ENCODE data around the gene ITGBL1. TPM values are rescaled to one million over a fixed set of nuclear protein-coding genes. Genes with fewer than 3 reads are reported as not detected.

The ITGBL1 gene
- total and polyA plus RNA-seq, 2 of the 4 experiments (the other 2 are of a cell fraction) = 22.2 to 24.2 TPM

- Histone ChIP-seq H3K36me3 (ENCODE audit: control insufficient read depth, insufficient read depth, low read length) (no peaks in the 10 kb centered on the region), H3K4me3 (ENCODE audit: insufficient read depth, low read depth, low read length) (no peak overlapping the region), H3K4me2 (ENCODE audit: low read depth, low read length) (no peak overlapping the region), H2BK20ac (ENCODE audit: low read depth, low read length) (no peak overlapping the region), H4K5ac (ENCODE audit: low read depth, low read length) (no peak overlapping the region), H3K9me1 (ENCODE audit: insufficient read depth, low read length) (no peaks in the 10 kb centered on the region), H2AK5ac (ENCODE audit: low read depth, low read length) (no peak overlapping the region), H4K91ac (ENCODE audit: insufficient read depth, low read depth, low read length) (no peak overlapping the region), H4K8ac (ENCODE audit: low read depth in 2 of 2, low read length in 2 of 2) (no peak overlapping the region), H3K9me3 (ENCODE audit: control insufficient read depth, insufficient read depth, low read length) (no peaks in the 10 kb centered on the region), H3K18ac (ENCODE audit: low read depth, low read length) (no peak overlapping the region), H3K4ac (ENCODE audit: low read depth, low read length) (no peak overlapping the region), H2AK9ac (replicated peaks; ENCODE audit: low read depth, low read length, poor library complexity) (no peak overlapping the region), H4K20me1 (ENCODE audit: insufficient read depth, low read length) (no peaks in the 10 kb centered on the region), H3K9ac (ENCODE audit: low read depth, low read length) (no peak overlapping the region), H2BK120ac (ENCODE audit: low read depth, low read length) (no peak overlapping the region), H3K27ac (ENCODE audit: insufficient read depth, low read length) (no peak overlapping the region), H3K56ac (ENCODE audit: extremely low read depth, insufficient read depth, low read length) (no peak overlapping the region), H3K27me3 (ENCODE audit: control insufficient read depth, insufficient read depth, low read length) (no peaks in the 10 kb centered on the region), H3K14ac (replicated peaks; ENCODE audit: low read depth, low read length) (no peak overlapping the region), H3K4me1 (ENCODE audit: control insufficient read depth, insufficient read depth, low read length) (no peaks in the 10 kb centered on the region), H2BK5ac (ENCODE audit: low read depth, low read length, poor library complexity, severe bottlenecking) (no peak overlapping the region), H2BK15ac (ENCODE audit: low read depth, low read length) (no peak overlapping the region), H2AFZ (replicated peaks; ENCODE audit: low read length, poor library complexity) (no peak overlapping the region), H3K79me1 (ENCODE audit: low read depth in 1 of 2, low read length in 2 of 2) (no peaks in the 10 kb centered on the region), H3K23ac (ENCODE audit: low read depth, low read length) (no peak overlapping the region)
- TF ChIP-seq CHD1 (IDR thresholded peaks at IDR 0.05; ENCODE audit: low read depth, low read length) (no peak), POLR2A (IDR thresholded peaks at IDR 0.05; ENCODE audit: low read depth, low read length) (no peak), MXI1 (IDR thresholded peaks at IDR 0.05; ENCODE audit: borderline replicate concordance, low read depth, low read length) (no peak), BHLHE40 (IDR thresholded peaks at IDR 0.05; ENCODE audit: low read depth, low read length) (no peak), FOS (IDR thresholded peaks at IDR 0.05; ENCODE audit: low read depth, low read length) (no peak)
- ChIA-PET CTCF (no interaction called here), POLR2A (ENCODE audit: unreplicated experiment) (no interaction called here)
- no peak for ATAC-seq (ENCODE audit: low read depth)
- no CpG with 5 or more reads among the region's 3 CpGs for WGBS, 2 experiments (ENCODE audit: extremely low coverage in 2 of 2, insufficient read length in 1 of 2)
- intact Hi-C loops (cut with micrococcal nuclease) = no loop called here
- in situ Hi-C loops (cut with MboI; ENCODE audit: low sequenced_read_pairs) = no loop called here
- DNase-seq = no peak
- dilution Hi-C loops (cut with HindIII; ENCODE audit: low sequenced_read_pairs, unreplicated experiment) = no loop called here
- BruUV-seq (replicated peaks) = no TSS peak
Measured at GRCh38 chr13:101736566-101736965, 284.1 kb downstream of the ITGBL1 start.

All from IMR-90 (cell line).